HUES6 (cell line): ENCODE data around the gene CIC.

Experiments
- H3K27ac ChIP-seq: 2 replicates; pipeline ENCODE4 v1.7.0; 2013; ENCODE audit warnings: low read depth, mild to moderate bottlenecking, low read length, inconsistent platforms
- H3K27me3 ChIP-seq: 2 replicates; pipeline ENCODE4 v1.6.1; 2013; ENCODE audit warnings: low read length; ENCODE audit not compliant: control insufficient read depth, insufficient read depth
- H3K36me3 ChIP-seq: 2 replicates; pipeline ENCODE4 v1.6.1; 2013; ENCODE audit warnings: low read length; ENCODE audit not compliant: control insufficient read depth, insufficient read depth
- H3K4me1 ChIP-seq: 2 replicates; pipeline ENCODE4 v1.6.1; 2013; ENCODE audit warnings: low read length; ENCODE audit not compliant: control insufficient read depth, insufficient read depth
- H3K4me3 ChIP-seq: 2 replicates; pipeline ENCODE4 v1.5.1; 2013; ENCODE audit warnings: low read depth, low read length
- H3K9ac ChIP-seq: one replicate; pipeline ENCODE4 v1.6.1; 2013; ENCODE audit warnings: mild to moderate bottlenecking, low read length
- H3K9me3 ChIP-seq: 2 replicates; pipeline ENCODE4 v1.6.1; 2013; ENCODE audit warnings: low read depth, low read length; ENCODE audit not compliant: control insufficient read depth, insufficient read depth

CIC gene

DNA sequence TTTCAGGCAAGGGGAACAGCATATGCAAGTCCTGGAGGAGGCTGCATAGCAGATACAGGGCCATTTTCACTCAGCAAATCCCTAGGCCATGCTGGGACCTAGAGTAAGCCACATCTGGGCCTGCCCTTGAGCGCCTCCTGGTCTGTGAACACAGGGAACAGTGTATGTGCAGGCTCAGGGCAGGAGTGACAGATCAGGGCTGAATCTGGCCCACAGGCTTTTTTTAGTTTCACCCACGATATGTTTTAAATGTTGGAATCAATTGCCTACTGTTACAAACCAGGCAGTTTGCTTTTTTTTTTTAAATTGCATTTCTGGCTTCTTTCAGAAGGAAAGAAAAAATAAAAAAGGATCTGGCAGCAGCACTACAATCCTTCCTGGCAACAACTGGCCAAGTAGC, 42.6 kb downstream of the CIC start:
- Histone ChIP-seq H3K27me3 (peaks cover 33% of the 10 kb centered on the region), H3K27ac (no peak overlapping the region), H3K9me3 (no peaks in the 10 kb centered on the region), H3K4me1 (no peaks in the 10 kb centered on the region), H3K36me3 (no peaks in the 10 kb centered on the region), H3K4me3 (no peak overlapping the region), H3K9ac (no peak overlapping the region)

DNA sequence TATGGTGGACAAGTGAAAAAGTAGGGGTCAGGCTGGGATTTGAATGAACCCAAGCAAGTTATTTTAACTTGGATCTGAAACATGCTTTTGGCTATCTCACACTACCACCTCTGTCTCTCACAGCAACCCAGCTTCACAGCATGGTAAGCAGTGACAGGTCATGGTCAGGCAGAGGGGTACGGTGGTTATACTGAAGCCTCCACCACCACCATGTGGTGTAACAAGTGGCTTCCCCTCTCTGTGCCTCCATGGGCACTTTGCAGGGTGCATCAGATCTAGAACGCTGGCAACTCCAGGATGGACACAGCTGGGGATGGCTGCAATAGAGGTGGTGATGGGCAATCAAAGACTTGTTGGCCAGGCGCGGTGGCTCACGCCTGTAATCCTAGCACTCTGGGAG, 43.3 kb downstream of the CIC start:
- Histone ChIP-seq H3K27me3 (peaks cover 40% of the 10 kb centered on the region), H3K27ac (no peak overlapping the region), H3K9me3 (no peaks in the 10 kb centered on the region), H3K4me3 (no peak overlapping the region), H3K9ac (no peak overlapping the region), H3K4me1 (no peaks in the 10 kb centered on the region), H3K36me3 (no peaks in the 10 kb centered on the region)

DNA sequence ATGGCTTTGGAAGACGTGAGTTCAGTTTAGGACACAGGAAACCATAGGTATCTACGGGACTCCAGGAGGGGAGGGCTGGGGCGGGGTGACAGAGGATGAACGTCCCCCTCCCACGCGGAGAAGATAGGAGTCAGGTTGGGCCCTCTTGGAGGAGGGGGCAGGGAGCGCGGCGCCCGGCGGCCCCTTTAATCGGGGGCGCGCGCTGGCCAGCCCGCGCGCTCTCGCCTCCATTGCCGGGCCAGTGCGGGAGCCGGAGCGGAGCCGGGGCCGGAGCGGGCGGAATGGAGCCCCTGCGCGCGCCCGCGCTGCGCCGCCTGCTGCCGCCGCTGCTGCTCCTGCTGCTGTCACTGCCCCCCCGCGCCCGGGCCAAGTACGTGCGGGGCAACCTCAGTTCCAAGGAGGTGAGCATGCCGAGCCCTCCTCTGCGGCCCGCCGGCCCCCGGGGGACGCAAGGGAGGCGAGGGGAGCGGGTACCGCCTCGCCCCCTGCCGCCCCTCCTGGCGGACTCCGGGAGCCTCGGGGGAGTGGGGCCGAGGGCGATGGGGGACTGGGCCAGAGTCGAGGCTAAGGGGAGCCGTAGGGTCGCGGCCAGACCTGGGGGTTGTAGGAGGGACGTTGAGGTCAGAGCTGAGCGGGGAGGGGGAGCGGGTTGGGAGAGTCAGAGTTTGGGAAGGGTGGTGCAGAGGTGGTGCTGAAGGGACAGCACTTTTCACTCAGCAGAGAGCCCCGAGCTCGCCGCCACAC, 44.2 kb downstream of the CIC start, which contains the start of gene TMEM145:
Gene TMEM145, plus strand, starts transcription at position 214 of the 744 bp plus-strand sequence. Its CDS starts 68 bp downstream, at position 282.
- H3K4me3 ChIP-seq: peak within 1 kb of the TSS; percentile 84
- H3K36me3 ChIP-seq: no peaks in the 10 kb centered on the region
- no peak within 1 kb of the TSS for H3K27ac ChIP-seq
- no peaks in the 10 kb centered on the region for H3K4me1 ChIP-seq
- H3K9me3 ChIP-seq: no peaks in the 10 kb centered on the region
- H3K27me3 ChIP-seq: peaks cover 46% of the 10 kb centered on the region
- H3K9ac ChIP-seq: no peak within 1 kb of the TSS

DNA sequence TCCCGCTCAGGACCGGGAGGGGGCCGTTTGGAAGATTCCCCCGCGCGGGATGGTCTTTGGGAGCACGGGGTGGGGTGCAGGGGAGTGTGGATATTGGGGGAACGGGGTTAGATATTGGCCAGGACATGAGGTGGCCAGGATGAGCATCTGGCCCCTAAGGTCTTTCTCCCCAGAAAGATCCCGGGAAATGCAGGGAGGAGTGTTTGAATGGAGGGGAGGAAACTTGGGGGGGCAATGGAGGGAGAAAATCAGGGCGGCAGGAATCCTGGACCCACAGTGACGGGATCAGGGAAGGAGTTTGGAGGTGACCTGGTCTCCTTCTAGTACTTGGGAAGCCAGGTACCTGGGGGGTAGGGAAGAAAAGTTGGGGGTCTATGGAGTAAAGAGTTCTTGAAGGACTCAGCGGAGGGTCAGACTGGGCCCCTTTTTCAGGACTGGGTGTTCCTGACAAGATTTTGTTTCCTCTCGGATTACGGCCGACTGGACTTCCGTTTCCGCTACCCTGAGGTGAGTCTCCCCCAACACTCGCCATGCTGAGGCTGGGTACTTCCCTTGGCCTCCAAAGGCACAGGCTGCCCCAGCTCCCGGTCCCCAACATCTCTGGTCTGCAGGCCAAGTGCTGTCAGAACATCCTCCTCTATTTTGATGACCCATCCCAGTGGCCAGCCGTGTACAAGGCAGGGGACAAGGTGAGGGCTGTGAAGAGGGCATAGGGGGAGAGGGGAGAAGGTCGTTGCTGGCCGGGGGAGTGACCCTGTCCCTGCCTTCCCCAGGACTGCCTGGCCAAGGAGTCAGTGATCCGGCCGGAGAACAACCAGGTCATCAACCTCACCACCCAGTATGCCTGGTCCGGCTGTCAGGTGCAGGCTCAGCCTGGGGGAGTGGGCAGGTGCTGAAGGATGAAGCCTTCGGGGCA, 45.0 kb downstream of the CIC start:
- H3K4me3 ChIP-seq: peak overlapping the region; percentile 84
- no peak overlapping the region for H3K9ac ChIP-seq
- no peaks in the 10 kb centered on the region for H3K9me3 ChIP-seq
- no peak overlapping the region for H3K27ac ChIP-seq
- H3K36me3 ChIP-seq: no peaks in the 10 kb centered on the region
- H3K4me1 ChIP-seq: no peaks in the 10 kb centered on the region
- peaks cover 46% of the 10 kb centered on the region for H3K27me3 ChIP-seq

DNA sequence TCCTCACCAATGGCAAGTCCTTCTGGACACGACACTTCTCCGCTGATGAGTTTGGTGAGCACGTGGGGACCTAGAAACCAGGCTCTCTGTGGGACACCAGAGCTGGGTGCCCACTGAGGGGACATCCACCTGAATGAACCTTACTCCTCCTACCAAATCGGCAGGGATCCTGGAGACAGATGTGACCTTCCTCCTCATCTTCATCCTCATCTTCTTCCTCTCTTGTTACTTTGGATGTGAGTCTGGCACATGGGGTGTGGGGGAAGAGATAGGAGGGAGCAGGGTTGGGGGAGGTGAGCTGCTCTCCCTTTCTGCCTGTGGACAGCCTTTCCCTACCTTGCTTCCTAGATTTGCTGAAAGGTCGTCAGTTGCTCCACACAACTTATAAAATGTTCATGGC, 46.0 kb downstream of the CIC start:
- H3K27ac ChIP-seq: no peak overlapping the region
- no peak overlapping the region for H3K9ac ChIP-seq
- no peak overlapping the region for H3K4me3 ChIP-seq
- peaks cover 49% of the 10 kb centered on the region for H3K27me3 ChIP-seq
- no peaks in the 10 kb centered on the region for H3K36me3 ChIP-seq
- no peaks in the 10 kb centered on the region for H3K4me1 ChIP-seq
- H3K9me3 ChIP-seq: no peaks in the 10 kb centered on the region

DNA sequence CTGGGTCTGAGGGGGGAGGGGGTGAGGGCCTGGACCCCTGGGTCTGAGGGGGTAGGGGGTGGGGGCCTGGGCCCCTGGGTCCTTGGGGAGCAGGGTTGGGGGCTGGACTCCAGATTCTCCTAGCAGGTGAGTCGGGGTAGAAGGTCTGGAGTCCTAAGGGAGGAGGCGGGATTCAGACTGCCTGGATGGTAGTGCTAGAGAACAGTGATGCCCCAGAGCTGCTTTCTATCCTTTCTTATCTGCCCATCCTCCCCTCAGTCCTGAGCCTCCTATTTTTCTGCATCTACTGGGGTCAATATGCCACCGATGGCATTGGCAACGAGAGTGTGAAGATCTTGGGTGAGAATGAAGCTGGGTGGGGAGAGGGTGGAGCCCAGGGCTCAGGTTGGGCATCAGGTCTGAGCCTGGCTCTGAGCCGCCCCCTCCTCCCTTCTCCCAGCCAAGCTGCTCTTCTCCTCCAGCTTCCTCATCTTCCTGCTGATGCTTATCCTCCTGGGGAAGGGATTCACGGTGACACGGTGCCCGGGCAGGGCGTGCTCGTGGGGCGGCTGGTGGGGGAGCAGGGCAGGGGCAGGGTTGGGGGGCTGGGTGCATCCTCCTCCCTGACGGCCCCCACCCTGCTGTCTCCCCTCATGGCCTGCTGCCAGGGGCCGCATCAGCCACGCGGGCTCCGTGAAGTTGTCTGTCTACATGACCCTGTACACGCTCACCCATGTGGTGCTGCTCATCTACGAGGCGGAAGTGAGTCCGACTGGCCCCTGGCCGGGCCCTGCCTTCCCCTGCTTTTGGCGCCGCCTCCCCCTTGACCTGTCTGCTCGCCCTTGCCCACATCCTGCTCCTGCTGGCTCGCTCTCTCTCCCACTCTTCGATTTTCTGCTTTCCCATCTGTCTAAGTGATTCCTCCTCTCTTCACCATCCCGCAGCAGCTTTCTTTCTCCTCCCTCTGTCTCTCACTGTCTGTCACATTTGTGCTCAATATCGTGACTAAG, 47.5 kb downstream of the CIC start:
- Histone ChIP-seq H3K4me3 (no peak overlapping the region), H3K9me3 (no peaks in the 10 kb centered on the region), H3K9ac (no peak overlapping the region), H3K36me3 (no peaks in the 10 kb centered on the region), H3K4me1 (no peaks in the 10 kb centered on the region), H3K27me3 (peaks cover 62% of the 10 kb centered on the region), H3K27ac (no peak overlapping the region)

DNA sequence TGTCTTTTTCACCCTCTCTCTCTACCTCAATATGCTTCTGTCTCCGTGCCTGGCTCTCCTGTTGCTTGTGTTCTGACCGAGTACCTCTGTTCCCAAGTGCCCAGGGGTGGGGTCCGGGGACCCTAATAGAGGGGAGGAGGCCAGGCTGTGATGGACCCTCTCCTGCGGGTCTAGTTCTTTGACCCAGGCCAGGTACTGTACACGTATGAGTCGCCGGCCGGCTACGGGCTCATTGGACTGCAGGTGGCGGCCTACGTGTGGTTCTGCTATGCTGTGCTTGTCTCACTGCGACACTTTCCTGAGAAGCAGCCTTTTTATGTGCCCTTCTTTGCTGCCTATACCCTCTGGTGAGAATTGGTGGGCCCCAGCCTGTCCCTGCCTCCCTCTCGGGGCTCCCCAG, 48.5 kb downstream of the CIC start:
- no peak overlapping the region for H3K4me3 ChIP-seq
- no peak overlapping the region for H3K9ac ChIP-seq

DNA sequence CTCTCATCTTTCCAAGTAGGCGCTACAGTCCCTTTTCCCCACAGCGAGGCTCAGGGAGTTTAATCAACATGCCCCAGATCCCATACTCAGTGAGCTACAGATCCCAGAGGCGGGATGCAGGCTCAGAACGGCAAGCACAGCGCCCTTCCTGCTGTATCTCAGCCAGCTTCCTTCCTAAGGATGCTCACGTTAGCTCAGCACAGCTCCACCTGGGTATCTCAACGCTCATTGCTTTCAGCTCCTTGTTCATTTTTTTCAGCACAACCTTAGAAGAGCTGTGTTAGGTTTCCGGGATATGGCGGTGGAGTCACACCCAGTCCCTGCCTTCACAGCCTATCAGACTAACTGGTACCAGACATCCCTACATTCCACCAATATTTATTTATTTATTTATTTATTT, 53.3 kb downstream of the CIC start:
- Histone ChIP-seq H3K27ac (no peak overlapping the region), H3K9me3 (no peaks in the 10 kb centered on the region), H3K4me1 (peaks cover 4% of the 10 kb centered on the region; the same call in 1 of the 2 replicates), H3K9ac (no peak overlapping the region), H3K4me3 (no peak overlapping the region), H3K27me3 (peaks cover 55% of the 10 kb centered on the region), H3K36me3 (no peaks in the 10 kb centered on the region)

More for the DNA sequence above, 48.5 kb downstream of the CIC start:
- H3K36me3 ChIP-seq: no peaks in the 10 kb centered on the region
- no peak overlapping the region for H3K27ac ChIP-seq
- peaks cover 67% of the 10 kb centered on the region for H3K27me3 ChIP-seq
- no peaks in the 10 kb centered on the region for H3K9me3 ChIP-seq
- H3K4me1 ChIP-seq: no peaks in the 10 kb centered on the region

DNA sequence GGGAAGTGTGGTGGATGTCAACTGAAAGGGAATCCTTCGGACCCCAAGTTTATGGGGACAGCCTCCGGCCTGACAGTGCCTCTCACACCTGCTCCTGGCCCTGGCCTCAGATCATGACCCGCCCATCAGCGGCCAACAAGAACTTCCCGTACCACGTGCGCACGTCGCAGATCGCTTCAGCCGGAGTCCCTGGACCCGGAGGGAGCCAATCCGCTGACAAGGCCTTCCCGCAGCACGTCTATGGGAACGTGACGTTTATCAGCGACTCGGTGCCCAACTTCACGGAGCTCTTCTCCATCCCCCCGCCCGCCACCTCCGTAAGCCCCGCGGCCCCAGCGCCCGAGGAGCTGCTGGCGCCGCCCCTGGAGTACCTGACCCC, 54.4 kb downstream of the CIC start:
- Histone ChIP-seq H3K4me3 (peak overlapping the region; percentile 72), H3K9ac (no peak overlapping the region)

DNA sequence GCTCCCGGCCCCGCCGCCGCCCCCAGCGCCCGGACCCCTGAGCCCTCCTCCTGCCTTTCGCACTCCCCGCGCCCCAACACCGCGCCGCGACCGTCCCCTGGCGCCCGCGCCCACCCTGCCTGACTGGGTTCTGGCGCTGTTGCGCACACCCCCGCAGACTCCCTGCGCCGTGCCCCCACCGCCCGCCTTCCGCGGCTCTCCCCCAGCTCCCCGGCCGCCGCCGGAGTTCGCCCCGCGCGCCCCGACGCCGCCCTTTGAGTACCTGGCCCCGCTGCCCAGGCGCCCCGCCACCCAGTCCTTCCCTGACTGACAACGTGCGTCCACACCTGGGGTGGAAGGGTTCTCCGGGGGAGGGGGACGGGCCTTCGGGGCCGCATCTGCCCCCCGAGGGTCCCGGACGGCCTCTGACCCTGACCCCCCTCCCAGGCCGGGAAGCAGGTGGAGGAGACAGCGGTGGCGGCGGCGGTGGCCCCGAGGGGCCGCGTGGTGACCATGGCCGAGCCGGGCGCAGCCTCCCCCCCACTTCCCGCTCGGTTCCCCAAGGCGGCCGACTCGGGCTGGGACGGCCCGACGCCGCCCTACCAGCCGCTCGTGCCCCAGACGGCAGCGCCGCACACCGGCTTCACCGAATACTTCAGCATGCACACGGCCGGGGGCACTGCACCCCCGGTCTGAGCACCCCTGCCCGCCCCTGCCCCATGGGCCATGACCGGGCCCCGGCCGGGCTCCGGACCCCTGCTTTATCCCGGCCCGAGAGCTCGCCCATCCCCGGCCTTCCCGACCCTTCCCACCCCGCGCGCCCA, 55.0 kb downstream of the CIC start:
- Histone ChIP-seq H3K4me1 (peaks cover 4% of the 10 kb centered on the region; the same call in 1 of the 2 replicates), H3K27ac (no peak overlapping the region), H3K36me3 (no peaks in the 10 kb centered on the region), H3K27me3 (peaks cover 49% of the 10 kb centered on the region), H3K9me3 (no peaks in the 10 kb centered on the region), H3K9ac (no peak overlapping the region), H3K4me3 (peak overlapping the region; percentile 72)

More for the DNA sequence above, 54.4 kb downstream of the CIC start:
- Histone ChIP-seq H3K27me3 (peaks cover 49% of the 10 kb centered on the region), H3K27ac (no peak overlapping the region), H3K36me3 (no peaks in the 10 kb centered on the region), H3K9me3 (no peaks in the 10 kb centered on the region), H3K4me1 (peaks cover 4% of the 10 kb centered on the region; the same call in 1 of the 2 replicates)
